ENCODE data around the gene MROH2B. TPM values are rescaled to one million over a fixed set of nuclear protein-coding genes. Genes with fewer than 3 reads are reported as not detected.

Gene MROH2B
- total RNA-seq, 4 donors from 2014 or later = 0.27 TPM; not detected in 3

DNA sequence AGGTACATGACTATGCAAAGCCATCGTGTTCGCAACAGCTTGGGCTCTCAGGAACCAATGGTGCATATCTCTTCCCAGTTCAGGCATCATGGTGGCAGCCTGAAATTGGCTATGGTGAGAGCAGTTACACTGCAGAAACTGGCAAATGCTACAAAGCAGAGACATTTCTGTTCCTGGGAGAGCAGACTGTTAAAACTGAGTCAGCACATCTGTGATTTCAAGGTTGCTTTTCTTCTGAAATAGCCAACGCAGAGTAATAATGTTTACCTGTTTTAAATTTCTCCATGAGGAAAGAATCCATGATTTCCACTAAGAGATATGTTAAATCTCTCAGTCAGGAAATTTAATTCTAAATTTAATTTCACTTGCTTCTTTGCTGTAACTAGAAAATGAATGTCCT, 114.1 kb downstream of the MROH2B start:
- no peak for DNase-seq
- H3K27me3 ChIP-seq = no peaks in the 10 kb centered on the region
- TF ChIP-seq, protein P1, sequence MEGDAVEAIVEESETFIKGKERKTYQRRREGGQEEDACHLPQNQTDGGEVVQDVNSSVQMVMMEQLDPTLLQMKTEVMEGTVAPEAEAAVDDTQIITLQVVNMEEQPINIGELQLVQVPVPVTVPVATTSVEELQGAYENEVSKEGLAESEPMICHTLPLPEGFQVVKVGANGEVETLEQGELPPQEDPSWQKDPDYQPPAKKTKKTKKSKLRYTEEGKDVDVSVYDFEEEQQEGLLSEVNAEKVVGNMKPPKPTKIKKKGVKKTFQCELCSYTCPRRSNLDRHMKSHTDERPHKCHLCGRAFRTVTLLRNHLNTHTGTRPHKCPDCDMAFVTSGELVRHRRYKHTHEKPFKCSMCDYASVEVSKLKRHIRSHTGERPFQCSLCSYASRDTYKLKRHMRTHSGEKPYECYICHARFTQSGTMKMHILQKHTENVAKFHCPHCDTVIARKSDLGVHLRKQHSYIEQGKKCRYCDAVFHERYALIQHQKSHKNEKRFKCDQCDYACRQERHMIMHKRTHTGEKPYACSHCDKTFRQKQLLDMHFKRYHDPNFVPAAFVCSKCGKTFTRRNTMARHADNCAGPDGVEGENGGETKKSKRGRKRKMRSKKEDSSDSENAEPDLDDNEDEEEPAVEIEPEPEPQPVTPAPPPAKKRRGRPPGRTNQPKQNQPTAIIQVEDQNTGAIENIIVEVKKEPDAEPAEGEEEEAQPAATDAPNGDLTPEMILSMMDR (IDR thresholded peaks at IDR 0.05) = no peak
- TF ChIP-seq POLR2A (IDR thresholded peaks at IDR 0.05) = no peak
- 72 to 78% methylated on average over 3 of the region's 3 CpGs for WGBS, 2 donors
- H3K4me3 ChIP-seq (replicated peaks in 1 of 3) = no peak overlapping the region
- H3K36me3 ChIP-seq = no peaks in the 10 kb centered on the region
- intact Hi-C loops (cut with DNase I) = no loop called here
- no peak overlapping the region for H3K27ac ChIP-seq
- no peaks in the 10 kb centered on the region for H3K4me1 ChIP-seq
- no peaks in the 10 kb centered on the region for H3K9me3 ChIP-seq

DNA sequence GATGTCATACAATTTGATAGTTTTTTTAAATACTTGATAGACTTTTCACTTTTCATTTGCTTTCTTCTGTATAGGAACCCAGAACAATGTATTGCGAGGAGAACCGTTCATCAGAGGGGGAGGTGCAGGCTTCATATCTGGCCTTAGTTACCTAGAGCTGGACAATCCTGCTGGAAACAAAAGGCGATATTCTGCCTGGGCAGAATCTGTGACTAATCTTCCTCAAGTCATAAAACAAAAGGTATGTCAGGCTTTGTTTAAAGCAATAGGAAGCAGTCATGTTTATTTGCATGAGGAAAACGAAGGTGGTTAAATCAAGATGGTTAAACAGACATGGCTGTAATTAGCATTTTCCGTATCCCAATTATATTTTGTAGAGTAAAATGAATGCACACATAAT, 115.8 kb downstream of the MROH2B start:
- no peaks in the 10 kb centered on the region for H3K4me1 ChIP-seq
- WGBS, 2 donors = 89 to 90% methylated on average over 5 of the region's 5 CpGs
- no peaks in the 10 kb centered on the region for H3K9me3 ChIP-seq
- no peaks in the 10 kb centered on the region for H3K27me3 ChIP-seq
- intact Hi-C loops (cut with DNase I) = no loop called here
- no peak for DNase-seq
- H3K27ac ChIP-seq = no peak overlapping the region
- no peak overlapping the region for H3K4me3 ChIP-seq (replicated peaks in 1 of 3)
- H3K36me3 ChIP-seq = no peaks in the 10 kb centered on the region
- TF ChIP-seq POLR2A (IDR thresholded peaks at IDR 0.05) = no peak
- TF ChIP-seq, protein P1 (IDR thresholded peaks at IDR 0.05) = no peak

Small RNA genes lying within 50 kb of the gene (small RNA-seq; reads per million reads assigned to genes)
- not detected for gene AC114967.1

Other genes starting within 250 kb of the MROH2B start
- gene RPL37, start 236.1 kb downstream of the MROH2B start, total RNA-seq = 100 to 1,000 TPM in 2 of 4 donors, 10 to 100 TPM in 2; 54.4 to 499 (median 123) TPM
- gene CARD6, start 230.0 kb downstream of the MROH2B start, total RNA-seq = 10 to 100 TPM; 15.9 to 32.1 (median 21.0) TPM
- gene C7, start 161.8 kb downstream of the MROH2B start, total RNA-seq = 100 to 1,000 TPM; 108 to 257 (median 203) TPM
- 10 to 100 TPM in 1 of 4 donors, 1 to 10 TPM in 3; 2.2 to 15.0 (median 3.5) TPM for gene C6, start 142.2 kb upstream of the MROH2B start, total RNA-seq

All from thyroid gland (tissue), 4 donors.